T47D (cell line): ENCODE results near the gene LRRC4.

Experiments used
- DNase-seq, 2 experiments: peaks; one replicate each; pipeline versions ENCODE4 v3.0.0 to v3.0.0-alpha.2; 2011 to 2012; ENCODE audit warnings: low read depth in 1 of 2, low spot score in 1 of 2
- JUND ChIP-seq: IDR thresholded peaks from 2 replicates; pipeline ENCODE4 v1.6.1; 2012; ENCODE audit warnings: low read depth
- in situ Hi-C: cut with HindIII; loops from 2 replicates; pipeline ENCODE4 v1.10.0; 2016; ENCODE audit warnings: low sequenced_read_pairs, low pct_unique_long_range_greater_than_20kb

Gene LRRC4

GRCh38 chr7:128005759-128006159 is 25.5 kb downstream of the LRRC4 start:
- in situ Hi-C loops = no loop called here
- TF ChIP-seq JUND = no peak

GRCh38 chr7:128005117-128005516 is 26.1 kb downstream of the LRRC4 start:
- no peak for TF ChIP-seq JUND
- in situ Hi-C loops = no loop called here
- DNase-seq = no peak

More at GRCh38 chr7:128005759-128006159, 25.5 kb downstream of the LRRC4 start:
- no peak for DNase-seq

- DNase-seq = no peak
- in situ Hi-C loops = no loop called here
- TF ChIP-seq JUND = no peak
Observed at GRCh38 chr7:128004623-128005022, 26.6 kb downstream of the LRRC4 start.

DNA sequence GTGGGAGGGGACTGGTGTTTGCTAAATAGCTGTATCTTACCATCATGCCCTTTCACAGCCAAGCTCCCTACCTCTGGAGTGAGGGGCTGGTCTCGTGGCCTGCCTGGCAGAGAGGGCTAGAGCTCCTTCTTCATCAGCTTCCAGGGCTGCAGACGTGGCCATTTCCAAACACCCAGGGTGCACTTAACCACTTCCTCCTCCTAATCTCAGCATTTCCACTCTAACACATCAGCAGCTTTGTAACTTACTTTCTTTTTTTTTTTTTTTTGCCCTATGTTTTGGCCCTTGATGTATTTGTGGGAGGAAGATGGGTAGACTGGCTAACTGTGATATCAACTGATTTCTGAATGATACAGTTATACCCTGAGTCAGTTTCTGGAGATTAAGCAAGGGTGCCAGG is 27.4 kb downstream of the LRRC4 start:
- in situ Hi-C loops = no loop called here
- no peak for DNase-seq
- TF ChIP-seq JUND = no peak

GRCh38 chr7:128003167-128003566 is 28.1 kb downstream of the LRRC4 start:
- TF ChIP-seq JUND = no peak
- no peak for DNase-seq
- in situ Hi-C loops = no loop called here

DNA sequence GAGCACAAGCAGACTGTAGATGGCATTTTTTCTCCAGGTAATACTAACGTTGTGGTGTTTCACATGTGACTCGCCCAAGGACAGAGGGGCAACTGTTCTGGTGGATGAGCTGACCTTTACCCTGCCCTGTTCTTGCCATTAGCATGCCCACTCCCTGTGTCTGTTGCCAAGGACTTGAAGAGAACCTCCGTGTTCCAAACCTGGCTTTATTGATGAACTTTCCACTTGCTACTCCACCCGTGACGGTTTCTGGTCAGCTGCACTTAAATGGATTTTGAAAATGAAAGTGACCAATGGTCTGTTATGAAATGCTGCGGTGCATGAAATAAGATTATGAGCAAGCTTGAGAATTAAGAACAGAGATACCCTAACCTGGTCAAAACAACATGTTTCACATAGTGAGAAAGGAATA is 30.4 kb downstream of the LRRC4 start:
- no peak for TF ChIP-seq JUND
- in situ Hi-C loops = no loop called here
- DNase-seq = no peak

GRCh38 chr7:128000048-128000447 is 31.2 kb downstream of the LRRC4 start:
- TF ChIP-seq JUND = no peak
- no peak for DNase-seq
- in situ Hi-C loops = no loop called here

DNA sequence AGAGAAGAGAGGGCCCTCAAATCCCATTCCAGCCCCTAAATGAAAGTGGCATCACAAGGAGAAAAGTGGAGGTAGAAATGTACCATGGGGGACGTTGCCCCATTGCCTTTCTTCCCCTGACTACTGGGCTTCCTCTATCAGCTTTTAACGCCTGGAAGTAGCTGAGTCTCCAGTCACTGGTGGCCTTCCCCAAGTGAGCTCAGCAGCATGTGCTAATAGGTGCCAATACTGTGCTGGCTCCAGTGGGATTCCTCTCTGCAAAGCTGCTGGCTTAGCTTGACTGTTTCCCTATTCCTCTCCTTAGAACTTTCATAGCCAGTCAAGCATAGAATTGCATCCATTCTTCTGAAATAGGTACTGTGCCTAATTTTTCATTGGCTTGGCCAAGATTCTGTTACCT is 32.6 kb downstream of the LRRC4 start:
- no peak for TF ChIP-seq JUND
- in situ Hi-C loops = no loop called here
- no peak for DNase-seq

- in situ Hi-C loops = no loop called here
- no peak for DNase-seq
- no peak for TF ChIP-seq JUND
Observed at GRCh38 chr7:127997226-127997922, 33.9 kb downstream of the LRRC4 start.

GRCh38 chr7:127996253-127997071 is 34.8 kb downstream of the LRRC4 start:
- no peak for TF ChIP-seq JUND
- in situ Hi-C loops = no loop called here

GRCh38 chr7:127995881-127996215 is 35.4 kb downstream of the LRRC4 start:
- DNase-seq = no peak
- in situ Hi-C loops = no loop called here
- no peak for TF ChIP-seq JUND

More at GRCh38 chr7:127996253-127997071, 34.8 kb downstream of the LRRC4 start:
- no peak for DNase-seq

DNA sequence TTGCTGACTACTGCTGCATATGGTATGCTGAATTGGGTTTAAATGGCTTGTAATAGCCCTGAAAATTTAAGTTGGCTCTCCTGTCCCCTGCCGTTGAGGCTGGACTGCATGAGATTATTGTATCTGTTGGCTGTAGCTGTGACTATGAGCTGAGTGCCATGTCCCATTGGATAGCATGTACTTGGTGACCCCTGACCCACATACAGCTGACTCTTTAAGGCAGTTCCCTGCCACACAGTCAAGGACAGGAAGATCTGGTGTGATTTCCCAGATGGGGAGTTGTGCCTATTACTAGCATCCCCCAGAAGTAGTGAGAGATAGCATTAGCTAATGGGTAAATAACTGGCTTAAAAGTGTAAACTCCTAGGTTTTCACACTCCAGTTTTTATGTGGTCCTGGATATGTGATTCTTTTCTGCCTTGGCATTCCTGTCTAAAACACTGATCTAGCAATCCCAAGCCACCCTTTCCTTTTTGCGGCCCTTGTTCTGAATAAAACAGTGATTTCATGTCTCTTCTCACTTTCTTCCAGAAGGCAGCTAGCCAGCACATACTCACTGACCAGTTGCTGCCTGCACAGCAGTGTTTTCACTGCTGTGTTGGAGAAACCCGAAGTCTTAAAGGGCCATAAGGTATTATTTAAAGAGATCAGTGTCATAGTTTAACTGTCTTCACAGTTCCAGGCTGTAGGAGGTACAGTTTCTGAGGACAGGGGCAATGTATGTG is 35.9 kb downstream of the LRRC4 start:
- in situ Hi-C loops = no loop called here
- no peak for DNase-seq

DNA sequence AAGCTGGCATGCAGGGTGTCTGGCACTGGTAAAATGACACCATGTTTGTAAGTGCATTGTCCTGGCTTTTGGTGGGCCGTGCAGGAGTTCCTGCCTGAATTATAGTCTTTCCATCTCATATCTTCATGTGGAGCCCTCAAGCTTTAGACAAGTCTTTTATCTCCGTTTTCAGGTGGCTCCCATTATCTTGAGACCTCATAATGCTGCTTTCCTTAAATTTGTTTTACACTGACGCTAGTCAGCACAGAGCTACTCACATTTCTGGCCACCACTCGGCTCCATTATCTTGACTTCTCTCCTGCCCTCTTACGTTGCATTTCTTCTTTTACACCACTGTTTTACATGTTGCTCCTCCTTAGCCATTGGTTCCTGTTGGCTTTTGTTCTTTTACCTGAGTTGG is 37.2 kb downstream of the LRRC4 start:
- no peak for DNase-seq
- in situ Hi-C loops = no loop called here
- no peak for TF ChIP-seq JUND

More for the DNA sequence above, 35.9 kb downstream of the LRRC4 start:
- TF ChIP-seq JUND = no peak
